A549 (cell line): ENCODE data around the gene S1PR1.

ENCODE experiments used
- CTCF ChIP-seq: fragments of >200 bp; sonication (Bioruptor Twin); formaldehyde crosslinking; IDR thresholded peaks from 3 replicates; pipeline ENCODE4 v1.5.1; 2016
- ESRRA ChIP-seq: fragments of 150-350 bp; IDR thresholded peaks from 2 replicates; pipeline ENCODE4 v1.6.1; 2014; ENCODE audit warnings: mild to moderate bottlenecking, low read length, borderline replicate concordance
- PHF8 ChIP-seq: fragments of 200-600 bp; sonication (generic); IDR thresholded peaks from 2 replicates; pipeline ENCODE4 v1.6.1; 2016; ENCODE audit warnings: low read depth, mild to moderate bottlenecking, antibody characterized with exemption, moderate library complexity, borderline replicate concordance
- POLR2A ChIP-seq: IDR thresholded peaks from 2 replicates; pipeline ENCODE4 v1.6.1; 2012; ENCODE audit warnings: mild to moderate bottlenecking, low read length
- ZSCAN20 ChIP-seq: fragments of 250-450 bp; sonication (Bioruptor Pico); IDR thresholded peaks from 2 replicates; pipeline ENCODE4 v1.8.0; 2022; ENCODE audit warnings: mild to moderate bottlenecking, moderate library complexity

GRCh38 chr1:101217148-101217547 is 19.7 kb upstream of the S1PR1 start:
- TF ChIP-seq CTCF (no peak), ZSCAN20 (CRISPR knock-in tag) (no peak), PHF8 (no peak), POLR2A (no peak), ESRRA (no peak)
